Esophagus muscularis mucosa (tissue), 4 donors: ENCODE results near the gene PRDM5.

Experiments used
- EP300 ChIP-seq: sonication (generic); formaldehyde crosslinking; IDR thresholded peaks from one replicate; pipeline ENCODE4 v1.6.1; 2017; ENCODE audit warnings: antibody characterized with exemption
- POLR2A ChIP-seq: fragments of 450-650 bp; IDR thresholded peaks from one replicate; pipeline ENCODE4 v1.6.1; 2017; ENCODE audit warnings: antibody characterized with exemption, moderate library complexity, mild to moderate bottlenecking, low read depth
- POLR2AphosphoS5 ChIP-seq, 2 donors: sonication (generic); formaldehyde crosslinking; IDR thresholded peaks; one replicate each; pipeline ENCODE4 v1.6.1; 2017; ENCODE audit warnings: antibody characterized with exemption in 2 of 2
- TF ChIP-seq, protein P1 (sequence below), 3 experiments: fragments of 200-600 bp in 2 of 3; fragments of 450-650 bp in 1 of 3; sonication (generic) in 2 of 3; IDR thresholded peaks; one replicate each; pipeline ENCODE4 v1.5.1; 2017 to 2019; ENCODE audit warnings: antibody characterized with exemption in 3 of 3, mild to moderate bottlenecking in 2 of 3, moderate library complexity in 1 of 3

DNA sequence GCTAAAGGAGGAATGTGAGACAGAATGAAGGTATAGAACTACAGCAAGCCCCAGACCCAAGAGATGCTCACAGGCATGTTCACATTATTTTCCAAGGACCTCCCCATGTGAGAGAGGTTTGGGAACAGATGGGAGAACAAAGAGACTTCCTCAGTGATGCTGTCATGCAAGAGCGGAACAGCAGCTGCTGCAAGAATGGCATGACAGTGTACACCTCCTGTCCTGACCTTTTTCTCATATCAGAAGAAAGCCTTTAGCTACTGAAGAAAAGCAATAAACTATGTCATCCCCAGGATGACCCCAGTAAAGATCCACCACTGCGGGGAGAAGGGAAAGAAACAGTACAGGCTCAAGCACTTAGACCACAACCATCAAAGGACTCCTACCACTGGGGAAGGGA, 7.2 kb downstream of the PRDM5 start:
- TF ChIP-seq, protein P1, sequence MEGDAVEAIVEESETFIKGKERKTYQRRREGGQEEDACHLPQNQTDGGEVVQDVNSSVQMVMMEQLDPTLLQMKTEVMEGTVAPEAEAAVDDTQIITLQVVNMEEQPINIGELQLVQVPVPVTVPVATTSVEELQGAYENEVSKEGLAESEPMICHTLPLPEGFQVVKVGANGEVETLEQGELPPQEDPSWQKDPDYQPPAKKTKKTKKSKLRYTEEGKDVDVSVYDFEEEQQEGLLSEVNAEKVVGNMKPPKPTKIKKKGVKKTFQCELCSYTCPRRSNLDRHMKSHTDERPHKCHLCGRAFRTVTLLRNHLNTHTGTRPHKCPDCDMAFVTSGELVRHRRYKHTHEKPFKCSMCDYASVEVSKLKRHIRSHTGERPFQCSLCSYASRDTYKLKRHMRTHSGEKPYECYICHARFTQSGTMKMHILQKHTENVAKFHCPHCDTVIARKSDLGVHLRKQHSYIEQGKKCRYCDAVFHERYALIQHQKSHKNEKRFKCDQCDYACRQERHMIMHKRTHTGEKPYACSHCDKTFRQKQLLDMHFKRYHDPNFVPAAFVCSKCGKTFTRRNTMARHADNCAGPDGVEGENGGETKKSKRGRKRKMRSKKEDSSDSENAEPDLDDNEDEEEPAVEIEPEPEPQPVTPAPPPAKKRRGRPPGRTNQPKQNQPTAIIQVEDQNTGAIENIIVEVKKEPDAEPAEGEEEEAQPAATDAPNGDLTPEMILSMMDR (IDR thresholded peaks at IDR 0.05), result no peak
- TF ChIP-seq POLR2A (no peak), POLR2AphosphoS5 (IDR thresholded peaks at IDR 0.05) (no peak), EP300 (no peak)
